Psoas muscle (tissue), 8 donors: Measurements from ENCODE around the gene PPP1CC. TPM values are rescaled to one million over a fixed set of nuclear protein-coding genes. Genes with fewer than 3 reads are reported as not detected.

ENCODE experiments used
- ATAC-seq, 4 donors: fragments of 200-7000 bp; cut with Tn5 transposase; one replicate each; pipeline ENCODE4 v1.9.1; 2020; ENCODE audit warnings: moderate library complexity in 3 of 4, mild to moderate bottlenecking in 2 of 4
- DNase-seq, 2 donors: peaks; one replicate each; pipeline ENCODE4 v3.0.0-alpha.2; 2020
- H3K27ac ChIP-seq: fragments of 200-600 bp; one replicate; pipeline ENCODE4 v1.8.0; 2022
- H3K27me3 ChIP-seq, 3 donors: fragments of 200-600 bp in 1 of 3; one replicate each; pipeline versions ENCODE4 v1.6.1 to v1.8.0; 2013 to 2022; ENCODE audit warnings: low read length in 2 of 3, mild to moderate bottlenecking in 2 of 3, moderate library complexity in 1 of 3; ENCODE audit not compliant: insufficient read depth in 3 of 3
- H3K36me3 ChIP-seq, 2 donors: fragments of 200-600 bp in 1 of 2; one replicate each; pipeline versions ENCODE4 v1.6.1 to v1.8.0; 2013 to 2022; ENCODE audit warnings: low read depth in 1 of 2, mild to moderate bottlenecking in 1 of 2, moderate library complexity in 1 of 2; ENCODE audit not compliant: insufficient read depth in 1 of 2
- H3K4me1 ChIP-seq: fragments of 200-600 bp; one replicate; pipeline ENCODE4 v1.8.0; 2022
- H3K4me3 ChIP-seq: fragments of 200-600 bp; one replicate; pipeline ENCODE4 v1.8.0; 2022; ENCODE audit warnings: mild to moderate bottlenecking
- H3K9me3 ChIP-seq: fragments of 200-600 bp; one replicate; pipeline ENCODE4 v1.8.0; 2022
- CTCF ChIP-seq: fragments of 200-600 bp; IDR thresholded peaks from one replicate; pipeline ENCODE4 v1.8.0; 2022; ENCODE audit warnings: antibody characterized with exemption
- WGBS, 3 donors: extraction: QIAGEN DNeasy Blood & Tissue Kit; methylation state at CpG; one replicate each; pipeline versions ENCODE4 v1.1.6 to v1.1.7; 2013; 5-methylcytosine and 5-hydroxymethylcytosine counted together
- intact Hi-C, 2 donors: fragments of 100-400 bp; cut with DNase I; formaldehyde crosslinking; loops; one replicate each; pipeline versions ENCODE4 v1.11.0 to v1.14.2; 2022
- long read RNA-seq, 2 donors: library from polyadenylated mRNA; unstranded; transcript quantifications; one replicate each; pipeline ENCODE4 v2.0.0, GENCODE V29; 2021
- polyA plus RNA-seq, 3 donors: library from polyadenylated mRNA; stranded (reverse); fragments of 200-250 nt; gene quantifications; one replicate each; pipeline ENCODE4 v1.2.3, GENCODE V29; 2013
- total RNA-seq, 4 donors: library from RNA; stranded (reverse); fragmentation: NEBNext Ultra II Directional in 2 of 4; extraction: Animal tissue kit (Norgen Biotek cat#: 25700) in 2 of 4; gene quantifications; one replicate each; pipeline versions ENCODE4 v1.2.1 to v1.2.4, GENCODE V29; 2021 to 2023
- donor health status: healthy with polysubstance abuse.
- donor health status: DM: no; HTN: no; CAD: no; lungs with moderate emphysema.
- donor health status: Bipolar disorder and iron deficiency.
- donor health status: healthy.
- donor health status: DM: yes; HTN: yes; CAD: no.
- donor health status: DM: no; HTN: no; CAD: no.
- donor health status: DM: no; HTN: no; CAD: no.
- donor health status: DM: yes; HTN: yes; CAD: no.

PPP1CC gene
- total RNA-seq, result 100 to 1,000 TPM; 102 to 184 (median 135) TPM
- polyA plus RNA-seq, result 100 to 1,000 TPM in 2 of 3 donors, 10 to 100 TPM in 1; 82.5 to 222 (median 117) TPM
- long read RNA-seq, donor 1, transcript PPP1CC-201 (7 exons, 2,559 nt), result major isoform, 73 of 84 reads
- long read RNA-seq, donor 1, partial matches to known transcripts, result 0 of 84 reads
- long read RNA-seq, donor 1, other reads (novel, unspliced or antisense), result 8 of 84 reads
- long read RNA-seq, donor 2, transcript PPP1CC-201 (7 exons, 2,559 nt), result major isoform, 138 of 154 reads
- long read RNA-seq, donor 2, partial matches to known transcripts, result 0 of 154 reads
- long read RNA-seq, donor 2, other reads (novel, unspliced or antisense), result 10 of 154 reads

GRCh38 chr12:110742718-110743570 lies at the start of gene PPP1CC:
PPP1CC (minus strand) TSS chr12:110742891; CDS start chr12:110742707, 184 bp downstream.
- Histone ChIP-seq H3K4me3 (peak within 1 kb of the TSS; percentile 81), H3K4me1 (peaks cover 50% of the 10 kb centered on the region), H3K27me3 (no peaks in the 10 kb centered on the region), H3K9me3 (no peaks in the 10 kb centered on the region), H3K27ac (peak within 1 kb of the TSS; percentile 90), H3K36me3 (no peaks in the 10 kb centered on the region)
- WGBS, 3 donors, result 1% methylated on average over 53 to 63 of the region's 63 CpGs
- intact Hi-C loops, result loop anchor here in 1 of 2 donors (2.0 kb wide), 1 partner anchor 146 kb away; no protein-coding TSS in a partner anchor
- peak; percentile 93 to 98 (median 98) for ATAC-seq
- peak; percentile 93 to 96 for DNase-seq
- TF ChIP-seq CTCF, result no peak

DNA sequence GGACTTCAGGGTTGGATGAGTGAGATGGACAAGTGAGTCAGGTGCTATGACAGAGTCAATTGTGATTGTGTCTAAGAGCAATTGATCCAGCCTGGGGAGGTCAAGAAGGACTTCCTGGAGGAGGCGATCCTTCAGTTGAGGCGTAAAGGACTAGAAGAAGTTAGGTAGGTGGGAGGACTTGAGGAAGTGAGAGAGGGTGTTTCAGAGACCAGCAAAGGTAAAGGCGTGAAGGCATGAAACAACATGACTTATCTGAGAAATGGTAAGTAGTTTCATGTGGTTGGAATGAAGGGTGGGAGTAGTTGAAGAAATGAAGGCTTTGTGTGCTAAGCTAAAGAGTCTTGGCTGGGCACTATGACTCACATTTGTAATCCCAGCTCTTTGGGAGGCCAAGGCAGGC lies 48.9 kb upstream of the PPP1CC start:
- intact Hi-C loops, result no loop called here
- no peak for DNase-seq

GRCh38 chr12:110790301-110790700 lies 47.6 kb upstream of the PPP1CC start:
- DNase-seq (no peak), ATAC-seq (no peak)
- H3K27me3 ChIP-seq, result no peaks in the 10 kb centered on the region
- H3K4me1 ChIP-seq, result no peaks in the 10 kb centered on the region
- WGBS, 3 donors, result 22 to 40% (median 29%) methylated on average over 1 of the region's 1 CpG
- intact Hi-C loops, result no loop called here
- no peak overlapping the region for H3K27ac ChIP-seq
- no peak for TF ChIP-seq CTCF
- H3K9me3 ChIP-seq, result no peaks in the 10 kb centered on the region
- no peak overlapping the region for H3K4me3 ChIP-seq
- no peaks in the 10 kb centered on the region for H3K36me3 ChIP-seq

More for the DNA sequence above, 48.9 kb upstream of the PPP1CC start:
- H3K9me3 ChIP-seq, result no peaks in the 10 kb centered on the region
- H3K27me3 ChIP-seq, result no peaks in the 10 kb centered on the region
- no peaks in the 10 kb centered on the region for H3K36me3 ChIP-seq
- TF ChIP-seq CTCF, result no peak
- no peaks in the 10 kb centered on the region for H3K4me1 ChIP-seq
- no peak overlapping the region for H3K4me3 ChIP-seq
- ATAC-seq, result no peak
- 95 to 97% (median 97%) methylated on average over 3 of the region's 3 CpGs for WGBS, 3 donors
- H3K27ac ChIP-seq, result no peak overlapping the region

- no peak overlapping the region for H3K27ac ChIP-seq
- intact Hi-C loops, result no loop called here
- TF ChIP-seq CTCF, result no peak
Measured at GRCh38 chr12:110786012-110786411, 43.3 kb upstream of the PPP1CC start.

More at GRCh38 chr12:110786012-110786411, 43.3 kb upstream of the PPP1CC start:
- DNase-seq (no peak), ATAC-seq (no peak)
- H3K27me3 ChIP-seq, result no peaks in the 10 kb centered on the region
- no peaks in the 10 kb centered on the region for H3K4me1 ChIP-seq
- no peaks in the 10 kb centered on the region for H3K36me3 ChIP-seq
- no peaks in the 10 kb centered on the region for H3K9me3 ChIP-seq
- no peak overlapping the region for H3K4me3 ChIP-seq
- WGBS, 3 donors, result 86 to 95% (median 93%) methylated on average over 7 of the region's 7 CpGs
